OCI-LY3 (cell line): Measurements from ENCODE around the gene POPDC2.

Source experiments
- H2AFZ ChIP-seq: fragments of 200-600, 300-600 bp; shearing (Covaris generic); 2 replicates; pipeline ENCODE4 v1.6.0; 2014; ENCODE audit warnings: antibody characterized with exemption, low read depth, low read length
- H3K27ac ChIP-seq: fragments of 200-600, 300-600 bp; sonication (generic); 2 replicates; pipeline ENCODE4 v1.5.1; 2014; ENCODE audit warnings: mild to moderate bottlenecking, low read length, moderate library complexity, mixed read lengths
- H3K27me3 ChIP-seq: fragments of 200-600, 300-600 bp; sonication (generic); 2 replicates; pipeline ENCODE4 v1.6.1; 2014; ENCODE audit warnings: low read depth, low read length, mixed read lengths
- H3K36me3 ChIP-seq: fragments of 200-600, 300-600 bp; sonication (generic); replicated peaks from 2 replicates; pipeline ENCODE3; 2014; ENCODE audit warnings: low read depth, low read length, mixed read lengths
- H3K4me1 ChIP-seq: fragments of 300-600, 200-600 bp; sonication (generic); 2 replicates; pipeline ENCODE4 v1.6.1; 2014; ENCODE audit warnings: low read length, mixed read lengths
- H3K4me2 ChIP-seq: fragments of 200-600, 300-600 bp; sonication (generic); 2 replicates; pipeline ENCODE4 v1.6.1; 2014; ENCODE audit warnings: low read length, mixed read lengths
- H3K4me3 ChIP-seq: fragments of 300-600, 200-600 bp; sonication (generic); 2 replicates; pipeline ENCODE4 v1.5.1; 2014; ENCODE audit warnings: antibody characterized with exemption, mild to moderate bottlenecking, low read length, moderate library complexity
- H3K79me2 ChIP-seq: fragments of 300-600, 200-600 bp; shearing (Covaris generic); 2 replicates; pipeline ENCODE4 v1.6.1; 2014; ENCODE audit warnings: mild to moderate bottlenecking, low read length, mixed read lengths
- H3K9ac ChIP-seq: fragments of 300-600, 200-600 bp; shearing (Covaris generic); 2 replicates; pipeline ENCODE4 v1.6.0; 2014; ENCODE audit warnings: mild to moderate bottlenecking, low read length, moderate library complexity
- H3K9me3 ChIP-seq: fragments of 200-600, 300-600 bp; shearing (Covaris generic); 2 replicates; pipeline ENCODE4 v1.6.1; 2014; ENCODE audit warnings: low read length, mixed read lengths; ENCODE audit not compliant: insufficient read depth
- H4K20me1 ChIP-seq: fragments of 200-600, 300-600 bp; sonication (generic); 2 replicates; pipeline ENCODE4 v1.6.1; 2016; ENCODE audit warnings: low read length, mixed read lengths; ENCODE audit not compliant: insufficient read depth
- EZH2phosphoT487 ChIP-seq: fragments of 200-600 bp; shearing (Covaris generic); IDR thresholded peaks from 2 replicates; pipeline ENCODE4 v1.6.1; 2018; ENCODE audit warnings: antibody characterized with exemption, mixed run types, low read depth
- TF ChIP-seq, protein P1 (sequence below): fragments of 200-600, 300-600 bp; sonication (generic); IDR thresholded peaks from 2 replicates; pipeline ENCODE4 v1.5.1; 2014; ENCODE audit warnings: antibody characterized with exemption, low read length, low read depth

POPDC2 gene

GRCh38 chr3:119608405-119609000, 51.9 kb downstream of the POPDC2 start:
- Histone ChIP-seq H3K27me3 (no peaks in the 10 kb centered on the region), H3K9me3 (no peaks in the 10 kb centered on the region), H3K36me3 (no peaks in the 10 kb centered on the region), H3K4me3 (no peak overlapping the region), H3K79me2 (no peaks in the 10 kb centered on the region), H2AFZ (no peak overlapping the region), H3K27ac (no peak overlapping the region), H4K20me1 (no peaks in the 10 kb centered on the region), H3K9ac (no peak overlapping the region), H3K4me2 (no peak overlapping the region), H3K4me1 (peaks cover 10% of the 10 kb centered on the region)
- no peak for TF ChIP-seq EZH2phosphoT487

GRCh38 chr3:119604878-119605277, 55.5 kb downstream of the POPDC2 start:
- Histone ChIP-seq H3K27me3 (no peaks in the 10 kb centered on the region), H3K4me1 (peaks cover 38% of the 10 kb centered on the region), H2AFZ (no peak overlapping the region), H3K9me3 (no peaks in the 10 kb centered on the region), H3K36me3 (no peaks in the 10 kb centered on the region), H3K27ac (no peak overlapping the region), H3K4me3 (no peak overlapping the region), H3K4me2 (no peak overlapping the region), H4K20me1 (no peaks in the 10 kb centered on the region), H3K79me2 (peaks cover 8% of the 10 kb centered on the region), H3K9ac (no peak overlapping the region)
- TF ChIP-seq, protein P1, sequence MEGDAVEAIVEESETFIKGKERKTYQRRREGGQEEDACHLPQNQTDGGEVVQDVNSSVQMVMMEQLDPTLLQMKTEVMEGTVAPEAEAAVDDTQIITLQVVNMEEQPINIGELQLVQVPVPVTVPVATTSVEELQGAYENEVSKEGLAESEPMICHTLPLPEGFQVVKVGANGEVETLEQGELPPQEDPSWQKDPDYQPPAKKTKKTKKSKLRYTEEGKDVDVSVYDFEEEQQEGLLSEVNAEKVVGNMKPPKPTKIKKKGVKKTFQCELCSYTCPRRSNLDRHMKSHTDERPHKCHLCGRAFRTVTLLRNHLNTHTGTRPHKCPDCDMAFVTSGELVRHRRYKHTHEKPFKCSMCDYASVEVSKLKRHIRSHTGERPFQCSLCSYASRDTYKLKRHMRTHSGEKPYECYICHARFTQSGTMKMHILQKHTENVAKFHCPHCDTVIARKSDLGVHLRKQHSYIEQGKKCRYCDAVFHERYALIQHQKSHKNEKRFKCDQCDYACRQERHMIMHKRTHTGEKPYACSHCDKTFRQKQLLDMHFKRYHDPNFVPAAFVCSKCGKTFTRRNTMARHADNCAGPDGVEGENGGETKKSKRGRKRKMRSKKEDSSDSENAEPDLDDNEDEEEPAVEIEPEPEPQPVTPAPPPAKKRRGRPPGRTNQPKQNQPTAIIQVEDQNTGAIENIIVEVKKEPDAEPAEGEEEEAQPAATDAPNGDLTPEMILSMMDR = no peak
- no peak for TF ChIP-seq EZH2phosphoT487

- Histone ChIP-seq H3K9me3 (no peaks in the 10 kb centered on the region), H2AFZ (no peak overlapping the region), H3K4me3 (no peak overlapping the region), H3K9ac (peak overlapping the region; percentile 3; the same call in 1 of the 2 replicates), H3K27ac (peak overlapping the region; percentile 33), H3K27me3 (no peaks in the 10 kb centered on the region), H3K36me3 (no peaks in the 10 kb centered on the region), H3K4me2 (peak overlapping the region; percentile 43), H3K4me1 (peaks cover 60% of the 10 kb centered on the region), H3K79me2 (peaks cover 15% of the 10 kb centered on the region), H4K20me1 (no peaks in the 10 kb centered on the region)
- TF ChIP-seq, protein P1 = no peak
- TF ChIP-seq EZH2phosphoT487 = no peak
Measured at GRCh38 chr3:119602676-119603075, 57.7 kb downstream of the POPDC2 start.

- H3K4me1 ChIP-seq = peaks cover 75% of the 10 kb centered on the region
Measured at GRCh38 chr3:119601154-119601553, 59.2 kb downstream of the POPDC2 start.

More at GRCh38 chr3:119601154-119601553, 59.2 kb downstream of the POPDC2 start:
- Histone ChIP-seq H4K20me1 (no peaks in the 10 kb centered on the region), H3K36me3 (no peaks in the 10 kb centered on the region), H2AFZ (no peak overlapping the region), H3K79me2 (peaks cover 15% of the 10 kb centered on the region), H3K4me3 (peak overlapping the region; percentile 13; the same call in 1 of the 2 replicates), H3K27ac (peak overlapping the region; percentile 96), H3K9me3 (no peaks in the 10 kb centered on the region), H3K9ac (peak overlapping the region; percentile 77; the same call in 1 of the 2 replicates), H3K4me2 (peak overlapping the region; percentile 78), H3K27me3 (no peaks in the 10 kb centered on the region)
- TF ChIP-seq EZH2phosphoT487 = no peak
- TF ChIP-seq, protein P1 = no peak
